Spleen (tissue), 11 donors: ENCODE data around the gene TEX26. TPM values are rescaled to one million over a fixed set of nuclear protein-coding genes. Genes with fewer than 3 reads are reported as not detected.

ENCODE experiments used
- DNase-seq: peaks from one replicate; pipeline ENCODE4 v3.0.0-alpha.2; 2020
- H3K27ac ChIP-seq, 8 donors: fragments of 200-600 bp; sonication (generic) in 7 of 8; 1 replicate in 4 of 8; 2 replicates in 4 of 8; pipeline versions ENCODE4 v1.5.0 to v1.8.0; 2016 to 2021; ENCODE audit warnings: inconsistent platforms in 4 of 8, mild to moderate bottlenecking in 4 of 8, moderate library complexity in 1 of 8
- H3K27me3 ChIP-seq, 7 donors: fragments of 200-600 bp; sonication (generic) in 6 of 7; replicated peaks in 1 of 7; 1 replicate in 4 of 7; 2 replicates in 3 of 7; pipeline versions ENCODE4 v1.5.0 to v1.8.0; 2016 to 2021; ENCODE audit warnings: inconsistent platforms in 3 of 7, mild to moderate bottlenecking in 1 of 7
- H3K36me3 ChIP-seq, 6 donors: fragments of 200-600 bp; sonication (generic) in 5 of 6; 1 replicate in 4 of 6; 2 replicates in 2 of 6; pipeline versions ENCODE4 v1.5.0 to v1.8.0; 2016 to 2021; ENCODE audit warnings: inconsistent platforms in 2 of 6
- H3K4me1 ChIP-seq, 6 donors: fragments of 200-600 bp; sonication (generic) in 5 of 6; 1 replicate in 3 of 6; 2 replicates in 3 of 6; pipeline versions ENCODE4 v1.5.0 to v1.8.0; 2016 to 2021; ENCODE audit warnings: inconsistent platforms in 3 of 6
- H3K4me3 ChIP-seq, 8 donors: fragments of 200-600 bp; sonication (generic) in 7 of 8; 1 replicate in 4 of 8; 2 replicates in 4 of 8; pipeline versions ENCODE4 v1.5.0 to v1.8.0; 2016 to 2021; ENCODE audit warnings: inconsistent platforms in 4 of 8, mild to moderate bottlenecking in 4 of 8, moderate library complexity in 2 of 8
- H3K9me3 ChIP-seq, 8 donors: fragments of 200-600 bp; sonication (generic) in 7 of 8; 1 replicate in 4 of 8; 2 replicates in 4 of 8; pipeline versions ENCODE4 v1.5.0 to v1.8.0; 2016 to 2021; ENCODE audit warnings: inconsistent platforms in 4 of 8
- CTCF ChIP-seq, 11 experiments: fragments of 200-600 bp in 7 of 11; fragments of 450-650 bp in 4 of 11; sonication (generic) in 4 of 11; IDR thresholded peaks in 8 of 11; conservative IDR thresholded peaks in 3 of 11; 1 replicate in 7 of 11; 2 replicates in 4 of 11; pipeline versions ENCODE4 v1.4.0 to v1.8.0; 2016 to 2021; ENCODE audit warnings: antibody characterized with exemption in 11 of 11, inconsistent platforms in 4 of 11, mild to moderate bottlenecking in 1 of 11
- POLR2A ChIP-seq, 3 donors: fragments of 450-650 bp; IDR thresholded peaks; one replicate each; pipeline ENCODE4 v1.5.1; 2017; ENCODE audit warnings: antibody characterized with exemption in 3 of 3, mild to moderate bottlenecking in 1 of 3
- POLR2AphosphoS5 ChIP-seq, 3 donors: sonication (generic); formaldehyde crosslinking; IDR thresholded peaks; one replicate each; pipeline ENCODE4 v1.5.1; 2017; ENCODE audit warnings: antibody characterized with exemption in 3 of 3
- WGBS, 5 donors: extraction: QIAGEN DNeasy Blood & Tissue Kit in 3 of 5; methylation state at CpG; one replicate each; pipeline versions ENCODE4 v1.1.5 to v1.1.7; 2013 to 2018; 5-methylcytosine and 5-hydroxymethylcytosine counted together
- intact Hi-C: fragments of 100-400 bp; cut with DNase I; formaldehyde crosslinking; loops from one replicate; pipeline ENCODE4 v1.15.0; 2023; ENCODE audit warnings: low total_unique reads
- polyA plus RNA-seq, 3 donors: library from polyadenylated mRNA; stranded (reverse); fragments of 200-250 nt; gene quantifications; one replicate each; pipeline ENCODE4 v1.2.1, GENCODE V29; 2013
- total RNA-seq, 7 donors: library from RNA; depleted of rRNA in 3 of 7; stranded (reverse); fragments of >200 nt in 3 of 7; fragmentation: NEBNext Ultra II Directional in 4 of 7; extraction: Animal tissue kit (Norgen Biotek cat#: 25700) in 4 of 7; gene quantifications; one replicate each; pipeline versions ENCODE4 v1.1.0 to v1.2.1, GENCODE V29; 2016 to 2021
- donor health status: healthy with polysubstance abuse.
- donor health status: DM: no; HTN: no; CAD: no; lungs with moderate emphysema.
- donor health status: DM: no; HTN: no; CAD: no.
- donor health status: Bipolar disorder and iron deficiency.
- donor health status: healthy.
- donor health status: DM: no; HTN: no; CAD: no.
- donor health status: DM: yes; HTN: yes; CAD: no.

Gene TEX26
- total and polyA plus RNA-seq, 10 donors, result not detected

- Histone ChIP-seq H3K27me3 (peaks cover 0 to 58% (median 2%) of the 10 kb centered on the region in 7 donors), H3K4me1 (no peaks in the 10 kb centered on the region), H3K27ac (no peak overlapping the region), H3K36me3 (no peaks in the 10 kb centered on the region), H3K9me3 (peaks cover 0 to 8% (median 5%) of the 10 kb centered on the region in 8 donors), H3K4me3 (no peak overlapping the region)
- intact Hi-C loops, result no loop called here
- WGBS, 5 donors, result 81 to 93% (median 87%) methylated on average over 3 of the region's 3 CpGs
- DNase-seq, result no peak
- TF ChIP-seq POLR2A (IDR thresholded peaks at IDR 0.05) (no peak), CTCF (IDR thresholded peaks at IDR 0.05 in 8 of 11, conservative IDR thresholded peaks at IDR 0.05 in 3 of 11) (no peak), POLR2AphosphoS5 (IDR thresholded peaks at IDR 0.05) (no peak)
These were observed 856 bp downstream of the TEX26 start for GRCh38 chr13:30933354-30933670.

GRCh38 chr13:30934381-30934780 is 1.9 kb downstream of the TEX26 start:
- Histone ChIP-seq H3K36me3 (no peaks in the 10 kb centered on the region), H3K27ac (no peak overlapping the region), H3K27me3 (peaks cover 0 to 48% (median 2%) of the 10 kb centered on the region in 7 donors), H3K4me3 (no peak overlapping the region), H3K9me3 (peaks cover 0 to 14% (median 8%) of the 10 kb centered on the region in 8 donors), H3K4me1 (no peaks in the 10 kb centered on the region)
- 50 to 80% (median 70%) methylated on average over 1 to 6 of the region's 6 CpGs for WGBS, 5 donors
- no peak for DNase-seq
- intact Hi-C loops, result no loop called here
- no peak for TF ChIP-seq CTCF (IDR thresholded peaks at IDR 0.05 in 8 of 11, conservative IDR thresholded peaks at IDR 0.05 in 3 of 11)

DNA sequence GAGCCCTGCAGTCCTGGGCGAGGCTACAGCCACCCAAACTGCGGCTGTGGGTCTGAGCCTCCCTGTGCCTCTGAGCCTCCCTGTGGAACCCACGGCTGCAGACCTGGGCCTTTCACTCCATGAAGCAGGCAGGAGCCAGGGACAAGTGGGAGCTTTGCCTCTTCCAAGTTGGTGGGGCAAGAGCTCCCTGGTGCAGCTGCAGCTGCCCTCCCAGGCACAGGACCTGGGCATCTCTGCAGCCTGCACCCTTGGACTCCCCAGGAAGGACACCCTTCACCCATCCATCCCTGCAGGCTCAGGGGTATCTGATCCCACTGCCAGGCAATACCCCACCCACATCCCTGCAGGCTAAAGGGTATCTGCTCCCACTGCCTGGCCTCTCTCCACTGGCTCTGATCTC is 2.3 kb downstream of the TEX26 start:
- Histone ChIP-seq H3K36me3 (no peaks in the 10 kb centered on the region), H3K27ac (no peak overlapping the region), H3K9me3 (peaks cover 0 to 14% (median 8%) of the 10 kb centered on the region in 8 donors), H3K4me3 (no peak overlapping the region), H3K4me1 (no peaks in the 10 kb centered on the region), H3K27me3 (peaks cover 0 to 46% (median 2%) of the 10 kb centered on the region in 7 donors)
- WGBS, 5 donors, result 80 to 100% (median 98%) methylated on average over 1 to 3 of the region's 3 CpGs
- DNase-seq, result no peak
- intact Hi-C loops, result no loop called here
- no peak for TF ChIP-seq POLR2AphosphoS5 (IDR thresholded peaks at IDR 0.05)
- no peak for TF ChIP-seq POLR2A (IDR thresholded peaks at IDR 0.05)
- no peak for TF ChIP-seq CTCF (IDR thresholded peaks at IDR 0.05 in 8 of 11, conservative IDR thresholded peaks at IDR 0.05 in 3 of 11)

GRCh38 chr13:30936971-30937370 is 4.5 kb downstream of the TEX26 start:
- Histone ChIP-seq H3K9me3 (peaks cover 0 to 14% (median 8%) of the 10 kb centered on the region in 8 donors), H3K4me1 (no peaks in the 10 kb centered on the region), H3K36me3 (no peaks in the 10 kb centered on the region), H3K27me3 (peaks cover 0 to 34% (median 2%) of the 10 kb centered on the region in 7 donors), H3K27ac (no peak overlapping the region), H3K4me3 (no peak overlapping the region)
- TF ChIP-seq POLR2AphosphoS5 (IDR thresholded peaks at IDR 0.05) (no peak), POLR2A (IDR thresholded peaks at IDR 0.05) (no peak), CTCF (IDR thresholded peaks at IDR 0.05 in 8 of 11, conservative IDR thresholded peaks at IDR 0.05 in 3 of 11) (no peak)
- 78 to 93% (median 85%) methylated on average over 4 of the region's 4 CpGs for WGBS, 5 donors
- DNase-seq, result no peak
- intact Hi-C loops, result no loop called here
